ENCODE results near the gene UQCRH. TPM values are rescaled to one million over a fixed set of nuclear protein-coding genes. Genes with fewer than 3 reads are reported as not detected.

Gene UQCRH
- total and polyA plus RNA-seq, 2 donors from 2014 or later: 188 to 850 TPM

DNA sequence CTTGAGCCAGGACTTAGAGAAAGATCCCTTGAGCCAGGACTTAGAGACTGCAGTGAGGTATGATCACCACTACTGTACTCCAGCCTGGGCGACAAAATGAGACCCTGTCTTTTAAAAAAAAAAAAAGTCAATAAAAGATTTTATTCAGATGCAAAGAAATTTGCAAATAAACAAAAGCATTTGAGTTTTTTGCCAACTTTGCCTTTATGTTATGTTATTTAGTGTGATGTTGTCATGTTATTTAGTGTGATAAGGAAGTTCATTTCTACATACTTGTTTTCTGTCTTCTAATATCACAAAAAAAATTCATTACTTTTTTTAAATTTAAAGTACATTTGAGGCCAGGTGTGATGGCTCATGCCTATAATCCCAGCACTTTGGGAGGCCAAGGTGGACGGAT, 47.0 kb upstream of the UQCRH start:
- no peaks in the 10 kb centered on the region for H3K9me3 ChIP-seq (ENCODE audit: control insufficient read depth in 2 of 3, insufficient read depth in 1 of 3, low read length in 3 of 3)
- no peak overlapping the region for H3K9ac ChIP-seq (ENCODE audit: low read length in 3 of 3)
- no peak overlapping the region for H3K27ac ChIP-seq (ENCODE audit: low read depth in 2 of 2, low read length in 2 of 2)
- intact Hi-C loops (cut with DNase I): no loop called here
- TF ChIP-seq, protein P1, sequence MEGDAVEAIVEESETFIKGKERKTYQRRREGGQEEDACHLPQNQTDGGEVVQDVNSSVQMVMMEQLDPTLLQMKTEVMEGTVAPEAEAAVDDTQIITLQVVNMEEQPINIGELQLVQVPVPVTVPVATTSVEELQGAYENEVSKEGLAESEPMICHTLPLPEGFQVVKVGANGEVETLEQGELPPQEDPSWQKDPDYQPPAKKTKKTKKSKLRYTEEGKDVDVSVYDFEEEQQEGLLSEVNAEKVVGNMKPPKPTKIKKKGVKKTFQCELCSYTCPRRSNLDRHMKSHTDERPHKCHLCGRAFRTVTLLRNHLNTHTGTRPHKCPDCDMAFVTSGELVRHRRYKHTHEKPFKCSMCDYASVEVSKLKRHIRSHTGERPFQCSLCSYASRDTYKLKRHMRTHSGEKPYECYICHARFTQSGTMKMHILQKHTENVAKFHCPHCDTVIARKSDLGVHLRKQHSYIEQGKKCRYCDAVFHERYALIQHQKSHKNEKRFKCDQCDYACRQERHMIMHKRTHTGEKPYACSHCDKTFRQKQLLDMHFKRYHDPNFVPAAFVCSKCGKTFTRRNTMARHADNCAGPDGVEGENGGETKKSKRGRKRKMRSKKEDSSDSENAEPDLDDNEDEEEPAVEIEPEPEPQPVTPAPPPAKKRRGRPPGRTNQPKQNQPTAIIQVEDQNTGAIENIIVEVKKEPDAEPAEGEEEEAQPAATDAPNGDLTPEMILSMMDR (IDR thresholded peaks at IDR 0.05; ENCODE audit: borderline replicate concordance, extremely low read depth, insufficient read depth): no peak
- no peak overlapping the region for H3K4me3 ChIP-seq (ENCODE audit: low read length in 3 of 3)
- no peaks in the 10 kb centered on the region for H3K36me3 ChIP-seq (ENCODE audit: control insufficient read depth in 2 of 3, insufficient read depth in 3 of 3, low read length in 3 of 3)
- H3K4me1 ChIP-seq (ENCODE audit: control insufficient read depth in 2 of 3, insufficient read depth in 2 of 3, low read depth in 1 of 3, low read length in 3 of 3): no peaks in the 10 kb centered on the region
- FAIRE-seq (no peak), DNase-seq (no peak)
- H3K27me3 ChIP-seq (ENCODE audit: control insufficient read depth, insufficient read depth, low read length): no peaks in the 10 kb centered on the region

DNA sequence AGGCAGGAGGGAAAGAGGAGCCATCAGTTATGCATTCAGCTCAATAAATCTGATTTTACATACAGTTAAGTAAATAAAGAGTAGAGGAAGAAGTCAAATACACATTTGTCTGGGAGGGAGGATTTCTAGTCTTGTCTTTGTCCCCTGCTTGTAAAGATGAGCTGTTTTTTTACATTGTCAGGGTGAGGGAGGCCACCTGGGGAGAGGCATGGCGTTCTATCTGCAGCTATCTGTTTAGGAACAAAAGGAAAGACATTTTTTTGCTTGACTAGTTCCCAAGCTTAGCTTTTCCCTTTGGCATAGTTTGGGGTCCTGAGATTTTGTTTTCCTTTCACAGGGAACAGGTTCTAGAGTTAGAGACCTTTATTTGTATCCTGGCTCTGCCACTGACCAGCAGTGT, 41.0 kb upstream of the UQCRH start:
- intact Hi-C loops (cut with DNase I): no loop called here
- H3K27me3 ChIP-seq (ENCODE audit: control insufficient read depth, insufficient read depth, low read length): no peaks in the 10 kb centered on the region
- DNase-seq (no peak), FAIRE-seq (no peak)
- no peak overlapping the region for H3K4me3 ChIP-seq (ENCODE audit: low read length in 3 of 3)
- no peaks in the 10 kb centered on the region for H3K36me3 ChIP-seq (ENCODE audit: control insufficient read depth in 2 of 3, insufficient read depth in 3 of 3, low read length in 3 of 3)
- TF ChIP-seq, protein P1 (IDR thresholded peaks at IDR 0.05; ENCODE audit: borderline replicate concordance, extremely low read depth, insufficient read depth): no peak
- no peak overlapping the region for H3K9ac ChIP-seq (ENCODE audit: low read length in 3 of 3)
- H3K9me3 ChIP-seq (ENCODE audit: control insufficient read depth in 2 of 3, insufficient read depth in 1 of 3, low read length in 3 of 3): no peaks in the 10 kb centered on the region
- no peak overlapping the region for H3K27ac ChIP-seq (ENCODE audit: low read depth in 2 of 2, low read length in 2 of 2)
- H3K4me1 ChIP-seq (ENCODE audit: control insufficient read depth in 2 of 3, insufficient read depth in 2 of 3, low read depth in 1 of 3, low read length in 3 of 3): no peaks in the 10 kb centered on the region

DNA sequence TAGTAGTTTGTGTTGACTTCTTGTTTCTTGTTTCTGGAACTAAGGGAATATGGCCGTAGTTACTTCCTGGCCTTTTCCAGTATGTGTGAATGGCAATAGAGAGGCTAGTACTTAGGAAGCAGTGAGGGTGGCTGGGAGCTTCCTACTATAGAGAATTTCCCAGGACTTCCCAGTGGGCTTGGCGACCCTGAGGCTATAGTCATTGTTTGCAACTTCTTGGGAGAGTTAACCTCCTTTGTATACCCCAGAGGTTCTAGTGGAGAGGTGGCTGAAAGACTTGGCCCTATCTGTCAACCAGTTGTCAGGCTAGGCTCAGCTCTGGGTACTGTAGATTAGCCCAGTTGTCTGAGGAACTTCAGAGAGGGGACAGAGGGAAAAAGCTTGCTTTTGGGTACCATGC, 40.4 kb upstream of the UQCRH start:
- no peaks in the 10 kb centered on the region for H3K27me3 ChIP-seq (ENCODE audit: control insufficient read depth, insufficient read depth, low read length)

More for the DNA sequence above, 40.4 kb upstream of the UQCRH start:
- no peaks in the 10 kb centered on the region for H3K36me3 ChIP-seq (ENCODE audit: control insufficient read depth in 2 of 3, insufficient read depth in 3 of 3, low read length in 3 of 3)
- no peaks in the 10 kb centered on the region for H3K9me3 ChIP-seq (ENCODE audit: control insufficient read depth in 2 of 3, insufficient read depth in 1 of 3, low read length in 3 of 3)
- TF ChIP-seq, protein P1 (IDR thresholded peaks at IDR 0.05; ENCODE audit: borderline replicate concordance, extremely low read depth, insufficient read depth): no peak
- no peak overlapping the region for H3K9ac ChIP-seq (ENCODE audit: low read length in 3 of 3)
- H3K4me3 ChIP-seq (ENCODE audit: low read length in 3 of 3): no peak overlapping the region
- FAIRE-seq (no peak), DNase-seq (no peak)
- no peaks in the 10 kb centered on the region for H3K4me1 ChIP-seq (ENCODE audit: control insufficient read depth in 2 of 3, insufficient read depth in 2 of 3, low read depth in 1 of 3, low read length in 3 of 3)
- intact Hi-C loops (cut with DNase I): no loop called here
- no peak overlapping the region for H3K27ac ChIP-seq (ENCODE audit: low read depth in 2 of 2, low read length in 2 of 2)
